KMS-11 (cell line): ENCODE results near the gene PRELID2.
"Not testable (repeated sequence)": the region's sequence is repeated elsewhere in the genome, so short reads cannot be mapped to it uniquely, and the experiment has no call there.

ENCODE experiments used
- H2AFZ ChIP-seq: fragments of 200-600 bp; sonication (generic); 2 replicates; pipeline ENCODE4 v1.6.1; 2016; ENCODE audit warnings: antibody characterized with exemption, mixed run types, low read depth
- H3K27ac ChIP-seq: fragments of 200-600 bp; sonication (generic); 2 replicates; pipeline ENCODE4 v1.6.1; 2016; ENCODE audit warnings: mild to moderate bottlenecking, mixed run types
- H3K27me3 ChIP-seq: fragments of 200-600 bp; sonication (generic); 2 replicates; pipeline ENCODE4 v1.6.1; 2017; ENCODE audit warnings: mild to moderate bottlenecking, low read depth, mixed run types, moderate library complexity; ENCODE audit not compliant: insufficient read depth
- H3K36me3 ChIP-seq: fragments of 200-600 bp; sonication (generic); 2 replicates; pipeline ENCODE4 v1.6.1; 2017; ENCODE audit warnings: mild to moderate bottlenecking, mixed run types; ENCODE audit not compliant: insufficient read depth
- H3K4me1 ChIP-seq: fragments of 200-600 bp; sonication (generic); 2 replicates; pipeline ENCODE4 v1.6.1; 2016; ENCODE audit warnings: mild to moderate bottlenecking, low read depth, mixed run types; ENCODE audit not compliant: poor library complexity, severe bottlenecking
- H3K4me2 ChIP-seq: fragments of 200-600 bp; sonication (generic); 2 replicates; pipeline ENCODE4 v1.7.0; 2016; ENCODE audit warnings: mild to moderate bottlenecking, mixed run types
- H3K4me3 ChIP-seq: fragments of 200-600 bp; sonication (generic); IDR thresholded peaks from 2 replicates; pipeline ENCODE4 v1.6.1; 2017; ENCODE audit warnings: low read depth, low read length, mixed read lengths; ENCODE audit not compliant: insufficient read depth
- H3K79me2 ChIP-seq: fragments of 200-600 bp; sonication (generic); 2 replicates; pipeline ENCODE4 v1.6.1; 2016; ENCODE audit warnings: low read depth, mixed run types; ENCODE audit not compliant: insufficient read depth
- H3K9ac ChIP-seq: fragments of 200-600 bp; sonication (generic); 2 replicates; pipeline ENCODE4 v1.6.1; 2016; ENCODE audit warnings: mild to moderate bottlenecking, mixed run types
- H4K20me1 ChIP-seq: fragments of 200-600 bp; sonication (generic); 2 replicates; pipeline ENCODE4 v1.6.1; 2016; ENCODE audit warnings: mild to moderate bottlenecking, mixed run types; ENCODE audit not compliant: insufficient read depth
- TF ChIP-seq, protein P1 (sequence below): fragments of 200-600 bp; sonication (generic); conservative IDR thresholded peaks from 2 replicates; pipeline ENCODE4 v1.6.1; 2017; ENCODE audit warnings: low read depth, mild to moderate bottlenecking, antibody characterized with exemption, low read length, moderate library complexity, mixed read lengths

Gene PRELID2

DNA sequence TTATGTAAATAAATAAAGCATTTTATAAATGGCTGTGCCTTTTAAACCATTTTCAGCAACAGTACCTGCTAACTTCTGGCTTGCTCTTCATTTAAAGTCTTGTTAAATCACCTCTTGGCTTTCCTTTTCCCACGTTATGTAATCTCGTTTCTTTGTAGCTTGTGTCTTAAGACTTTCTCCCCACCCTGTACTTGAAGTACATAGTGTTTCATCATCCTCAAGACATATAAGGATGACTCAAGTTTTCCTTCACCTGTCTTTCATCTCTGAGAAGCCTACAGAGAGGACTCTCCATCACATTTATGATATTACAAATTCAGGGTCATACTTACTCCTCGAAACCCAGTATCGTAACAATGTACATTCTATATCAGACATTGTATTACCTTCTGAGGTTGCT is 33.9 kb downstream of the PRELID2 start:
- H4K20me1 ChIP-seq = no peaks in the 10 kb centered on the region
- TF ChIP-seq, protein P1, sequence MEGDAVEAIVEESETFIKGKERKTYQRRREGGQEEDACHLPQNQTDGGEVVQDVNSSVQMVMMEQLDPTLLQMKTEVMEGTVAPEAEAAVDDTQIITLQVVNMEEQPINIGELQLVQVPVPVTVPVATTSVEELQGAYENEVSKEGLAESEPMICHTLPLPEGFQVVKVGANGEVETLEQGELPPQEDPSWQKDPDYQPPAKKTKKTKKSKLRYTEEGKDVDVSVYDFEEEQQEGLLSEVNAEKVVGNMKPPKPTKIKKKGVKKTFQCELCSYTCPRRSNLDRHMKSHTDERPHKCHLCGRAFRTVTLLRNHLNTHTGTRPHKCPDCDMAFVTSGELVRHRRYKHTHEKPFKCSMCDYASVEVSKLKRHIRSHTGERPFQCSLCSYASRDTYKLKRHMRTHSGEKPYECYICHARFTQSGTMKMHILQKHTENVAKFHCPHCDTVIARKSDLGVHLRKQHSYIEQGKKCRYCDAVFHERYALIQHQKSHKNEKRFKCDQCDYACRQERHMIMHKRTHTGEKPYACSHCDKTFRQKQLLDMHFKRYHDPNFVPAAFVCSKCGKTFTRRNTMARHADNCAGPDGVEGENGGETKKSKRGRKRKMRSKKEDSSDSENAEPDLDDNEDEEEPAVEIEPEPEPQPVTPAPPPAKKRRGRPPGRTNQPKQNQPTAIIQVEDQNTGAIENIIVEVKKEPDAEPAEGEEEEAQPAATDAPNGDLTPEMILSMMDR = no peak
- H3K27ac ChIP-seq = no peak overlapping the region
- no peaks in the 10 kb centered on the region for H3K36me3 ChIP-seq
- H3K4me2 ChIP-seq = no peak overlapping the region
- H2AFZ ChIP-seq = no peak overlapping the region
- H3K4me1 ChIP-seq = no peaks in the 10 kb centered on the region
- no peaks in the 10 kb centered on the region for H3K79me2 ChIP-seq
- H3K27me3 ChIP-seq = no peaks in the 10 kb centered on the region
- H3K9ac ChIP-seq = no peak overlapping the region
- H3K4me3 ChIP-seq = no peak overlapping the region

DNA sequence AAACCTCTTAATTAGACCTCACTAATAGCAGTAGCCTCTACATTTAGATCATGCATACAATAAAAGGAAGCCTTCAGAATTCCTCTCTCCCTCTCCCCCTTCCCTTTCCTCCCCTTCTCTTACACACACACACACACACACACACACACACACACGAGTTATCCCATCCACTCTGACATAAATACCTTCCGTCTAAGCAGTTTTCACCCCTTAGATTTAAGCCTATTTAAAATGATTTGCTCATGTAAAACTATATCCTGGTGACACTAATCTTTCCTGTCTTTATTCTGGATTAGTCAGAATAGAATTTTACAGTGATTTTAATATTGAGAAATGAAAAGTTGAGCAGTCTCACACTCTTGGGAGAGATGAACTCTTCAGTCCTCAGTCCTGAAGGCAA is 35.0 kb downstream of the PRELID2 start:
- H3K9ac ChIP-seq = no peak overlapping the region

DNA sequence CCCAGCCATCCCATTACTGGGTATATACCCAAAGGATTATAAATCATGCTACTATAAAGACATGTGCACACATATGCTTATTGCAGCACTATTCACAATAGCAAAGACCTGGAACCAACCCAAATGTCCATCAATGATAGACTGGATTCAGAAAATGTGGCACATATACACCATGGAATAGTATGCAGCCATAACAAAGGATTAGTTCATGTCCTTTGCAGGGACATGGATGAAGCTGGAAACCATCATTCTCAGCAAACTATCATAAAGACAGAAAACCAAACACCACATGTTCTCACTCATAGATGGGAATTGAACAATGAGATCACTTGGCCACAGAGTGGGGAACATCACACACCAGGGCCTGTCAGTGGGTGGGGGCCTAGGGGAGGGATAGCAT is 36.6 kb downstream of the PRELID2 start:
- not testable (repeated sequence) for H3K36me3 ChIP-seq, H4K20me1 ChIP-seq, H3K4me3 ChIP-seq, H2AFZ ChIP-seq, H3K4me2 ChIP-seq, H3K9ac ChIP-seq, H3K27me3 ChIP-seq, H3K27ac ChIP-seq, H3K4me1 ChIP-seq, H3K79me2 ChIP-seq

More for the DNA sequence above, 35.0 kb downstream of the PRELID2 start:
- no peaks in the 10 kb centered on the region for H3K36me3 ChIP-seq
- H4K20me1 ChIP-seq = no peaks in the 10 kb centered on the region
- no peak overlapping the region for H3K4me3 ChIP-seq
- H3K4me2 ChIP-seq = no peak overlapping the region
- no peak overlapping the region for H2AFZ ChIP-seq
- no peaks in the 10 kb centered on the region for H3K27me3 ChIP-seq
- no peaks in the 10 kb centered on the region for H3K4me1 ChIP-seq
- H3K79me2 ChIP-seq = no peaks in the 10 kb centered on the region
- H3K27ac ChIP-seq = no peak overlapping the region
- TF ChIP-seq, protein P1 = no peak

DNA sequence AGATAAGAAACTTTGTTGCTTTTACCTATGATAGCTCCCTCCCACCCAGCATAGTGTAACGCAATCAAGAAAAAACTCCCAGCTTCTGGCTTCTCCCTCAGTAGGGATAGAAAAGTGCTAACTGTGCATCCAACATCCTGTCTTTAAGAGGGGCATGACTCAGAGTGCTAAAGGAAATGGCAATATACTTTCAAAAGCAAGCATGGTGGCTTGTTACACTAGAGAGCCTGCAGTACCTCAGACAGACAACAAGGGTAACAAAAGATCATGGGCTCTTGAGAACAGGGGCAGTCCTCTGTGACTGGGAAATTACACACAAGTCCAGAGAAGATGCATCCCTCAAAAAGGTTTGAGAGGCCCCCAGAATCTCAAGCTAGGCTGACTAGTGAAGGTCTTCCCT is 37.8 kb downstream of the PRELID2 start:
- Histone ChIP-seq H4K20me1 (no peaks in the 10 kb centered on the region), H3K4me2 (no peak overlapping the region), H3K36me3 (no peaks in the 10 kb centered on the region), H3K79me2 (no peaks in the 10 kb centered on the region), H2AFZ (no peak overlapping the region), H3K4me1 (no peaks in the 10 kb centered on the region), H3K27ac (no peak overlapping the region), H3K9ac (no peak overlapping the region), H3K27me3 (no peaks in the 10 kb centered on the region), H3K4me3 (no peak overlapping the region)
- TF ChIP-seq, protein P1 = no peak

DNA sequence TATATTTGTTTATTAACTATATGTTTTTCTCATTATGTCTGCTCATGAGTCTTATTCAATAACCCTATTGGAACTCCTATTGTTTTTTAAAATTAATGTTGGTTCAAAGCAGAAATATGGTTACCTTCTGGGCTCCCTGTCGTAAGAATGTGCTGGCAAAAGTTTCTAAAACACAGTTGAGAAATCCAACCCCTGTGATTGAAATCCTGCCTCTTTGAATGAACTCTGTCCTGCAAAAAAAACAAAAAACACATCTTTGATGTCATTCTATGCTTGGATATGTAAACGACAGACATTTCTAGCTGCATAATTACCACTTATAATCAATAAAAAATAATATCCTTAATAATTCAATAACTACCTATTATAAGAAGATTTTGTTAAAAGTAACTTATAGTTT is 38.8 kb downstream of the PRELID2 start:
- H3K4me1 ChIP-seq = no peaks in the 10 kb centered on the region
- H4K20me1 ChIP-seq = no peaks in the 10 kb centered on the region
- H3K4me2 ChIP-seq = no peak overlapping the region
- no peaks in the 10 kb centered on the region for H3K36me3 ChIP-seq
- H2AFZ ChIP-seq = no peak overlapping the region
- H3K27ac ChIP-seq = no peak overlapping the region
- no peaks in the 10 kb centered on the region for H3K27me3 ChIP-seq
- H3K9ac ChIP-seq = no peak overlapping the region
- H3K79me2 ChIP-seq = no peaks in the 10 kb centered on the region
- H3K4me3 ChIP-seq = no peak overlapping the region
- TF ChIP-seq, protein P1 = no peak
